ENCODE results near the gene FNBP1.
A peak's percentile ranks its signal among the peaks of the same experiment; 100 is the strongest.

FNBP1 gene

GRCh38 chr9:130042885-130043653 is at the start of gene FNBP1:
Gene FNBP1 (minus strand): TSS chr9:130043189. CDS start chr9:130042975, 214 bp downstream.
- no peak for TF ChIP-seq CTCF (IDR thresholded peaks at IDR 0.05; ENCODE audit: low read depth, low read length, missing control alignments)
- H3K4me3 ChIP-seq (ENCODE audit: low read depth, low read length) = peak within 1 kb of the TSS; percentile 92
- no peak for DNase-seq (ENCODE audit: low read depth)

GRCh38 chr9:130090915-130091314 is 47.9 kb upstream of the FNBP1 start:
- H3K4me3 ChIP-seq (ENCODE audit: low read depth, low read length) = no peak overlapping the region
- DNase-seq (ENCODE audit: low read depth) = no peak
- TF ChIP-seq CTCF (IDR thresholded peaks at IDR 0.05; ENCODE audit: low read depth, low read length, missing control alignments) = no peak

GRCh38 chr9:130089141-130089540 is 46.2 kb upstream of the FNBP1 start:
- no peak for TF ChIP-seq CTCF (IDR thresholded peaks at IDR 0.05; ENCODE audit: low read depth, low read length, missing control alignments)
- DNase-seq (ENCODE audit: low read depth) = no peak
- H3K4me3 ChIP-seq (ENCODE audit: low read depth, low read length) = no peak overlapping the region

GRCh38 chr9:130088051-130088450 is 45.1 kb upstream of the FNBP1 start:
- no peak overlapping the region for H3K4me3 ChIP-seq (ENCODE audit: low read depth, low read length)
- no peak for TF ChIP-seq CTCF (IDR thresholded peaks at IDR 0.05; ENCODE audit: low read depth, low read length, missing control alignments)
- DNase-seq (ENCODE audit: low read depth) = no peak

GRCh38 chr9:130084337-130084736 is 41.3 kb upstream of the FNBP1 start:
- TF ChIP-seq CTCF (IDR thresholded peaks at IDR 0.05; ENCODE audit: low read depth, low read length, missing control alignments) = no peak
- no peak for DNase-seq (ENCODE audit: low read depth)
- no peak overlapping the region for H3K4me3 ChIP-seq (ENCODE audit: low read depth, low read length)

- H3K4me3 ChIP-seq (ENCODE audit: low read depth, low read length) = no peak overlapping the region
- TF ChIP-seq CTCF (IDR thresholded peaks at IDR 0.05; ENCODE audit: low read depth, low read length, missing control alignments) = no peak
- no peak for DNase-seq (ENCODE audit: low read depth)
These were observed 35.6 kb upstream of the FNBP1 start for GRCh38 chr9:130078547-130078946.

GRCh38 chr9:130073373-130073772 is 30.4 kb upstream of the FNBP1 start:
- DNase-seq (ENCODE audit: low read depth) = no peak
- no peak for TF ChIP-seq CTCF (IDR thresholded peaks at IDR 0.05; ENCODE audit: low read depth, low read length, missing control alignments)
- no peak overlapping the region for H3K4me3 ChIP-seq (ENCODE audit: low read depth, low read length)

All from GM12864 (cell line).